Esophagus squamous epithelium (tissue), 4 donors: ENCODE measurements around the gene KIAA1217.

ENCODE experiments used
- CTCF ChIP-seq, 6 experiments: fragments of 450-650 bp in 4 of 6; fragments of 200-600 bp in 2 of 6; sonication (generic) in 2 of 6; IDR thresholded peaks; one replicate each; pipeline ENCODE4 v1.5.1; 2016 to 2019; ENCODE audit warnings: antibody characterized with exemption in 6 of 6, mild to moderate bottlenecking in 4 of 6, moderate library complexity in 4 of 6
- POLR2A ChIP-seq, 4 donors: fragments of 450-650 bp; IDR thresholded peaks; one replicate each; pipeline ENCODE4 v1.6.1; 2017; ENCODE audit warnings: antibody characterized with exemption in 4 of 4, mild to moderate bottlenecking in 4 of 4, moderate library complexity in 3 of 4

- TF ChIP-seq CTCF (IDR thresholded peaks at IDR 0.05) = no peak
- no peak for TF ChIP-seq POLR2A (IDR thresholded peaks at IDR 0.05)
These were observed 111.4 kb downstream of the KIAA1217 start for GRCh38 chr10:24320373-24320772.
